Tibial artery (tissue), 4 donors: ENCODE data around the gene PARVA.
"Not testable (repeated sequence)": the region's sequence is repeated elsewhere in the genome, so short reads cannot be mapped to it uniquely, and the experiment has no call there.

ENCODE experiments used
- DNase-seq, 2 donors: peaks; one replicate each; pipeline ENCODE4 v3.0.0-alpha.2; 2019
- H3K27ac ChIP-seq, 2 donors: fragments of 200-600 bp; sonication (generic) in 1 of 2; 1 replicate in 1 of 2; 2 replicates in 1 of 2; pipeline ENCODE4 v1.5.1; 2018 to 2019; ENCODE audit warnings: mild to moderate bottlenecking in 1 of 2
- H3K27me3 ChIP-seq, 2 donors: fragments of 200-600 bp; sonication (generic) in 1 of 2; one replicate each; pipeline versions ENCODE4 v1.5.1 to v1.6.0; 2016 to 2019
- H3K36me3 ChIP-seq, 3 donors: fragments of 200-600 bp; sonication (generic) in 2 of 3; one replicate each; pipeline ENCODE4 v1.5.1; 2016 to 2019; ENCODE audit warnings: mild to moderate bottlenecking in 2 of 3
- H3K4me1 ChIP-seq, 4 donors: fragments of 200-600 bp; sonication (generic) in 2 of 4; 1 replicate in 3 of 4; 2 replicates in 1 of 4; pipeline ENCODE4 v1.5.1; 2016 to 2019
- H3K4me3 ChIP-seq, 2 donors: fragments of 200-600 bp; sonication (generic) in 1 of 2; 1 replicate in 1 of 2; 2 replicates in 1 of 2; pipeline ENCODE4 v1.5.1; 2018 to 2019; ENCODE audit warnings: mild to moderate bottlenecking in 2 of 2
- H3K9me3 ChIP-seq, 3 donors: fragments of 200-600 bp; sonication (generic) in 1 of 3; one replicate each; pipeline ENCODE4 v1.5.1; 2016 to 2019
- intact Hi-C: fragments of 100-400 bp; cut with DNase I; formaldehyde crosslinking; loops from one replicate; pipeline ENCODE4 v1.15.0; 2023; ENCODE audit warnings: low total_unique reads
- TF ChIP-seq, protein P1 (sequence below), 2 experiments: fragments of 200-600 bp in 1 of 2; fragments of 450-650 bp in 1 of 2; IDR thresholded peaks; one replicate each; pipeline ENCODE4 v1.5.1; 2017 to 2019; ENCODE audit warnings: antibody characterized with exemption in 2 of 2, mild to moderate bottlenecking in 1 of 2, moderate library complexity in 1 of 2

PARVA gene

DNA sequence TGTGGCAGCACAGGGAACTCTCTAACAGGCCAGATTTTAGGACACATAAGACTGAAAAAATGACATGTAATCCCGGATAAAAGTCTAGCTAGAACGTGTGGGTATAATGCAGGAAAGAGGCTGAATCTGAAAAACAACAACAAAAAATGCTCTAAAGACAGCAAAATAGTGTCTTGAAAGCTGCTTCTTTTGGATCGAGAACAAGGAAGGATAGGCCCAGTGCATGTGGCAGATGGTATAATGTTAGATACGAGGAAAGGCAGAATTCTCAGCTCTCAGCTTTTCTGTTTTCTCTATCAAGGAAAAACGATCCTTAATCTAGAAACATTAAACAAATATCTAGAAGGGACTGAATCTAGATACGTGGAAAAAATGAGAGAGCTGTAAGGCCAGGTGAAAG, 33.8 kb upstream of the PARVA start:
- Histone ChIP-seq H3K4me3 (no peak overlapping the region), H3K4me1 (no peaks in the 10 kb centered on the region), H3K27me3 (no peaks in the 10 kb centered on the region), H3K27ac (no peak overlapping the region), H3K9me3 (no peaks in the 10 kb centered on the region), H3K36me3 (no peaks in the 10 kb centered on the region)
- TF ChIP-seq, protein P1, sequence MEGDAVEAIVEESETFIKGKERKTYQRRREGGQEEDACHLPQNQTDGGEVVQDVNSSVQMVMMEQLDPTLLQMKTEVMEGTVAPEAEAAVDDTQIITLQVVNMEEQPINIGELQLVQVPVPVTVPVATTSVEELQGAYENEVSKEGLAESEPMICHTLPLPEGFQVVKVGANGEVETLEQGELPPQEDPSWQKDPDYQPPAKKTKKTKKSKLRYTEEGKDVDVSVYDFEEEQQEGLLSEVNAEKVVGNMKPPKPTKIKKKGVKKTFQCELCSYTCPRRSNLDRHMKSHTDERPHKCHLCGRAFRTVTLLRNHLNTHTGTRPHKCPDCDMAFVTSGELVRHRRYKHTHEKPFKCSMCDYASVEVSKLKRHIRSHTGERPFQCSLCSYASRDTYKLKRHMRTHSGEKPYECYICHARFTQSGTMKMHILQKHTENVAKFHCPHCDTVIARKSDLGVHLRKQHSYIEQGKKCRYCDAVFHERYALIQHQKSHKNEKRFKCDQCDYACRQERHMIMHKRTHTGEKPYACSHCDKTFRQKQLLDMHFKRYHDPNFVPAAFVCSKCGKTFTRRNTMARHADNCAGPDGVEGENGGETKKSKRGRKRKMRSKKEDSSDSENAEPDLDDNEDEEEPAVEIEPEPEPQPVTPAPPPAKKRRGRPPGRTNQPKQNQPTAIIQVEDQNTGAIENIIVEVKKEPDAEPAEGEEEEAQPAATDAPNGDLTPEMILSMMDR (IDR thresholded peaks at IDR 0.05), result no peak
- intact Hi-C loops, result no loop called here
- DNase-seq, result no peak

DNA sequence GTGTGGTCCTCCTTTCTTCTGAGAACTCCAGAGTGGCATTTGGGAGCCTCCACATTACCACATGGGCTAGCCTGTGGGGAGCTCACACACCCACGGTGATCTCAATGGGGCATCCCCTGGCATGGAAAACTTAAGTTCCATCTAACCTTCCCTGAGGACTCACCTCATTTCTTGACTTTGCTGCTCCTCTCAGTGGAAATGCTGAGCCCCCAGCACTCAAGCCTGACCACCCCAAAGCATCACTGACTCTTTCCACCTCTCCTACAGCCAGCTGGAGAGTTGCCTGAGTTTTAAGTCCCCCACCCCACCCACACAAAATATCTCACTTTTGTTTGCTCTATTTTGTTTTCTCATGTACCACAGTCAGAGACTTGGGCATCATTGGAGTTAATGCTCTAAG, 23.8 kb upstream of the PARVA start:
- no peak overlapping the region for H3K27ac ChIP-seq
- DNase-seq, result no peak
- H3K36me3 ChIP-seq, result peaks cover 0 to 7% (median 0%) of the 10 kb centered on the region in 3 donors
- H3K9me3 ChIP-seq, result no peaks in the 10 kb centered on the region
- no peak overlapping the region for H3K4me3 ChIP-seq
- intact Hi-C loops, result no loop called here
- TF ChIP-seq, protein P1 (IDR thresholded peaks at IDR 0.05), result no peak
- no peaks in the 10 kb centered on the region for H3K27me3 ChIP-seq
- no peaks in the 10 kb centered on the region for H3K4me1 ChIP-seq

DNA sequence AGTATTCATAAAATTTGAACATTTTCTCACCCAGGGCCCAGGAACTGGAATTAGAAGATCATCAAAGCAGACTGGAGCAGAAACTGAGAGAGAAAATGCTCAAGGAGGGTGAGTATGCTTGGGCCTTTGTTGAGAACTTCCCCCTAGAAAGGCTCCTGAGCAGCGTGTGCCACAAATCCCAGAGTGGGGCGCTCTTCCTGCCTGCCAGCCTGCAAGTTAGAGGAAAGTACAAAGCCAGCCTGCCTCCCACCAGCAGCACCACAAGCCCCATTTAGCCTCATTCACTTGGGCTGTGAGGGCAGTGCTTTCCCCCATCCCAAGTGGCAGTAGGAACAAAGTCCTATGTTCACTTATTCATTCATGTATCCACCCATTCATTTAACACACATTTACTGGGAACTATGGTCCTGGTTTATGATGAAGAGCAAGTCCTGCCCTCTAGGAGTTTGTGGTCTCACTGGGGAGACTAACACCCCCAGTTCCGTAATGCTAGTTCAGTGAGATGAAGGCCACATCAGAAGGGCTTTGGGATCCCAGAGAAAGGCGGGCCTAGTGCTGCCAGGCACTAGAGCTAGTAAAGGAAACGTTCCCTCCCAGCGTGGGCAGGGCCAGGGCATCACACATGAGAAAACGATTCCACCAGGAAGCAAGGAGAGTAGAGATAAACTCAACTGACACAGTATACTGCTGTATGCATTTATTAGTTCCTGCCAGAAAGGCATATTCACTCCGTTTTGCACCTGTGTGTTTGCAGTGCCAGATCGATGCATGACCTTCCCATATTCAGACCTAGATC, 22.4 kb upstream of the PARVA start:
- H3K4me3 ChIP-seq, result no peak overlapping the region
- no peaks in the 10 kb centered on the region for H3K4me1 ChIP-seq
- intact Hi-C loops, result no loop called here
- H3K27me3 ChIP-seq, result no peaks in the 10 kb centered on the region
- peaks cover 0 to 7% (median 0%) of the 10 kb centered on the region in 3 donors for H3K36me3 ChIP-seq
- TF ChIP-seq, protein P1 (IDR thresholded peaks at IDR 0.05), result no peak
- no peak for DNase-seq
- H3K9me3 ChIP-seq, result no peaks in the 10 kb centered on the region
- H3K27ac ChIP-seq, result no peak overlapping the region

DNA sequence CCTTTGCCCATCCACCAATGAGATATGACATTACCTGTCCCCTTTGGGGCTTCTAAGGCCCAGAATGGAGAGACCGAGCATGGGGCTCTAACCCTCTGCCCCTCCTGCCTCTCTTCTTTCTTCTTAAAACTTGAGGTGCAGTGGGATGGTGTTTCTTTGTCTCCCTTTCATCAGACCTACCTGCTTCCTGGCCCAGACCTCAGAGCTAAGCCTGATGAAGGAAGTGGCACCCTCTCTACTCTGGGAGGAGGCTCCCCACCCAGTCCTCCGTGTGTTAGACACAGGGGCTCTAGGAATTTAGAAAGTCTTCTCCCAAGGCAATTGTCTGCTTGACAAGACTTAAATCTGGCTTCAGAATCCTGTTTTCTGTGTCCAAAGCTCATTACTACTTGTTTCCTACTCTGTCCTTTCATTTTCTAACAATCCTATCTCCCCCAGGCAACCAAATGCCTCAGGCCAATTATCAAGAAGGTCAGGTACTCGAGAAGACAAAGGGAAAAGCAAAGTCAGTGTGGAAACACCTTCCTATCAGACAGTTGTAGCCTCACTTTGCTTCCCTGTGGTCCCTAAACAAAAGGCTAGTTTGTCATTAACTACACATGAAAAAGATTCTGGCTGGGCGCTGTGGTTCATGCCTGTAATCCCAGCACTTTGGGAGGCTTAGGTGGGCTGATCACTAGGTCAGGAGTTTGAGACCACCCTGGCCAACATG, 20.3 kb upstream of the PARVA start:
- TF ChIP-seq, protein P1 (IDR thresholded peaks at IDR 0.05), result no peak
- Histone ChIP-seq H3K27ac (no peak overlapping the region), H3K4me3 (no peak overlapping the region), H3K4me1 (no peaks in the 10 kb centered on the region), H3K27me3 (no peaks in the 10 kb centered on the region), H3K9me3 (no peaks in the 10 kb centered on the region), H3K36me3 (peaks cover 0 to 7% (median 0%) of the 10 kb centered on the region in 3 donors)
- intact Hi-C loops, result no loop called here
- DNase-seq, result no peak

DNA sequence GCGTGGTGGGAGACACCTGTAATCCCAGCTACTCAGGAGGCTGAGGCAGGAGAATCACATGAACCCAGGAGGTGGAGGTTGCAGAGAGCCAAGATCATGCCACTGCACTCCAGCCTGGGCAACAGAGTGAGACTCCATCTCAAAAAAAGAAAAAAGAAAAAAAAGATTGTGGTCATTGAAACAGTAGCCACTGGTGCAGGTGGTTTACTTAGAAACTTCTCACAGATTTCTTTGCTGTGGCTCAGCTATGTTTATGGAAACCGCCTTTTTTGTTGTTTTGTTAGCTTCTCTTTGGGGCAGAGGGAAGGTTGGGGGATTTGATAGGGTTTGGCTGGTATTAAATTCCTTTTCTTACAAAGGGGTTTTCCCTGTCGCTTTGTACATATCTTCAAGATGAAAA, 19.7 kb upstream of the PARVA start:
- H3K4me1 ChIP-seq, H3K27ac ChIP-seq, intact Hi-C loops, DNase-seq, H3K36me3 ChIP-seq, H3K4me3 ChIP-seq, H3K27me3 ChIP-seq, H3K9me3 ChIP-seq: not testable (repeated sequence)
